A549 treated with DMSO at 1 μM for 4 hours (cell line): ENCODE measurements around the gene RIBC2. TPM values are rescaled to one million over a fixed set of nuclear protein-coding genes. Genes with fewer than 3 reads are reported as not detected.

Source experiments
- total RNA-seq: library from RNA; stranded (reverse); fragments of 200-300 nt; extraction: Qiagen RNA extraction; gene quantifications from 5 replicates; pipeline ENCODE4 v1.2.3, GENCODE V29; 2022; ENCODE audit warnings: low read depth

RIBC2 gene, protein sequence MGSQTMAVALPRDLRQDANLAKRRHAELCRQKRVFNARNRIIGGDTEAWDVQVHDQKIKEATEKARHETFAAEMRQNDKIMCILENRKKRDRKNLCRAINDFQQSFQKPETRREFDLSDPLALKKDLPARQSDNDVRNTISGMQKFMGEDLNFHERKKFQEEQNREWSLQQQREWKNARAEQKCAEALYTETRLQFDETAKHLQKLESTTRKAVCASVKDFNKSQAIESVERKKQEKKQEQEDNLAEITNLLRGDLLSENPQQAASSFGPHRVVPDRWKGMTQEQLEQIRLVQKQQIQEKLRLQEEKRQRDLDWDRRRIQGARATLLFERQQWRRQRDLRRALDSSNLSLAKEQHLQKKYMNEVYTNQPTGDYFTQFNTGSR
- total RNA-seq: 2.3 to 3.2 TPM (median 2.7 TPM) in 5 replicates

DNA sequence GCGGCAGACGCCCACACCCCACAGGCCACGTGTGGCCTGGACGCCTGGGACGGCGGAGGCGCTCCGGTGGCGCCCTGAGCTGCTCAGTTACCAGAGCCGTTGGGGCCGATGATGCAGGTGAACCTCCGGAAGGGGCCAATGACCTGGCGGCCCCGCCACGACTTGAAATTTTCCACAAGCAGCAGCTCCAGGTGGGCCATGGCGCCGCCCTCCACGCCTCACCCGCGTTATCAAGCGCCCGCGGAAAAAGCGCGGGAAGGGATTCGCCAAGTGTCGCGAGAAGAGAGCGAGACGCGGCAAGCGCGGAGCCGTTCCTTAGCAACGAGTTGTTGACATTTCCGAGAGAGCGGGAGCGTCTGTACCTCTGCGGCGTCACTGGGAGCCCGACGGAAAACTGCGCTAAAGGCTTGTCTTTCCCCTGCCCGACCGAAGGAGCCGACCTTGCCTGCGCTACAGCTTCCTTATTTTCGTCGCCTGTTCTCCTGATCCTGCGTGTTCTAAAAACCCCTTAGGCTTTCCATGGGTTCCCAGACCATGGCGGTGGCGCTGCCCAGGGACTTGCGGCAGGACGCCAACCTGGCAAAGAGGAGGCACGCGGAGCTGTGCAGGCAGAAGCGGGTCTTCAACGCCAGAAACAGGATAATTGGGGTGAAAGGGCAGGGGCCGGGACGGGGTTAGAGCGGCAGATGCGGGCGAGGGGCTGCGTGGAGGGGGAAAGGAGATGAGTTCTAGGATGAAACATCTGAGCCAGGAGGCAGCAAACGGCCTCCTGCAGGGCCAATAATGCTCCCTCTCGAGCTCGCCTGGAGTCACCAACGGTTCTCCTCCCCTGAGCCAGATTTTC is at the start of gene RIBC2, which contains the start of gene SMC1B:
Gene RIBC2 (plus strand): TSS at position 326 of the 844 bp plus-strand sequence. CDS start 194 bp downstream, at position 520.
Gene SMC1B (minus strand): TSS at position 232 of the 844 bp plus-strand sequence. CDS start 32 bp downstream, at position 200.

Other genes with a start within 250 kb of the RIBC2 start
- gene NUP50, start 249.8 kb upstream of the RIBC2 start, total RNA-seq: 27.5 to 33.3 TPM (median 32.4 TPM) in 5 replicates
- gene KIAA0930, start 172.8 kb upstream of the RIBC2 start, total RNA-seq: 77.3 to 98.8 TPM (median 91.6 TPM) in 5 replicates
- not detected in 5 replicates for gene UPK3A, start 128.7 kb upstream of the RIBC2 start, total RNA-seq
- 9.6 to 11.6 TPM (median 10.0 TPM) in 5 replicates for gene FAM118A, start 103.8 kb upstream of the RIBC2 start, total RNA-seq
- 0.01 to 0.04 TPM in 2 of 5 replicates, not detected in the others for gene SMC1B, start 94 bp upstream of the RIBC2 start, total RNA-seq
- gene FBLN1, start 89.2 kb downstream of the RIBC2 start, total RNA-seq: 38.9 to 48.7 TPM (median 46.3 TPM) in 5 replicates